Measurements from ENCODE around the gene KRT80. TPM values are rescaled to one million over a fixed set of nuclear protein-coding genes. Genes with fewer than 3 reads are reported as not detected.

The KRT80 gene
- total and polyA plus RNA-seq, 2 donors (not counting 3 experiments of a cell fraction or from before 2014, with no cell fraction given) = 13.6 to 23.7 TPM

- Histone ChIP-seq H3K27me3 (ENCODE audit: control insufficient read depth in 2 of 2, insufficient read depth in 2 of 2, low read length in 2 of 2) (peaks cover 0 to 4% of the 10 kb centered on the region in 2 experiments), H3K9me3 (replicated peaks; ENCODE audit: control insufficient read depth, insufficient read depth, low read length) (no peaks in the 10 kb centered on the region), H3K9me1 (replicated peaks; ENCODE audit: control insufficient read depth, extremely low read depth, insufficient read depth, low read length) (no peaks in the 10 kb centered on the region), H4K20me1 (replicated peaks; ENCODE audit: control insufficient read depth, extremely low read depth, insufficient read depth, low read length) (no peaks in the 10 kb centered on the region), H3K9ac (replicated peaks; ENCODE audit: extremely low read depth, insufficient read depth, low read length) (no peak overlapping the region), H3K79me2 (ENCODE audit: control insufficient read depth, insufficient read depth, low read length) (no peaks in the 10 kb centered on the region), H3K4me3 (replicated peaks in 1 of 3; ENCODE audit: insufficient read depth in 1 of 3, low read depth in 1 of 3, low read length in 3 of 3) (no peak overlapping the region), H2AFZ (ENCODE audit: low read depth, low read length) (peak overlapping the region; percentile 43), H3K27ac (ENCODE audit: insufficient read depth, low read depth, low read length) (no peak overlapping the region), H3K4me2 (ENCODE audit: insufficient read depth, low read length) (no peak overlapping the region), H3K36me3 (ENCODE audit: control insufficient read depth in 2 of 2, extremely low read depth in 1 of 2, insufficient read depth in 2 of 2, low read length in 2 of 2) (no peaks in the 10 kb centered on the region), H3K4me1 (ENCODE audit: control insufficient read depth, extremely low read depth, insufficient read depth, low read length) (peaks cover 14% of the 10 kb centered on the region)
- BruUV-seq (replicated peaks) = no TSS peak
- CTCF ChIA-PET = interaction anchor here (0.7 to 7.8 kb wide), 21 partner anchors 9 to 912 kb away, joined by 3 to 163 read pairs (median 4); partner anchors contain the start of gene ATG101
- peak; percentile 62 for TF ChIP-seq GATA2 (IDR thresholded peaks at IDR 0.05; ENCODE audit: insufficient read depth, insufficient read length, low read depth, low read length)
- TF ChIP-seq FOS (IDR thresholded peaks at IDR 0.05; ENCODE audit: borderline replicate concordance, insufficient read depth, low read length) = no peak
- TF ChIP-seq EZH2 (IDR thresholded peaks at IDR 0.05; ENCODE audit: borderline replicate concordance, low read depth, low read length, severe bottlenecking) = no peak
- FAIRE-seq (no peak), DNase-seq (ENCODE audit: low read depth, low spot score) (no peak)
- dilution Hi-C loops (cut with MboI; ENCODE audit: extremely low pct_ligation_motif_present, low sequenced_read_pairs) = no loop called here
- POLR2A ChIA-PET = no interaction called here
- intact Hi-C loops (cut with micrococcal nuclease) = loop anchor here (1.0 to 10.0 kb wide), 4 partner anchors 38 to 884 kb away; partner anchors contain the start of genes ATG101 and EIF4B
Observed at GRCh38 chr12:52120951-52121823, 70.6 kb downstream of the KRT80 start.

All from endothelial cell of umbilical vein (primary cell).